Stimulated activated CD8-positive, alpha-beta memory T cell treated with anti-CD3 and anti-CD28 coated beads, Interleukin-15, amount 100 ng/mL, for 4 hours (primary cell): ENCODE measurements around the gene ATXN7L2.

ENCODE experiments used
- DNase-seq, 2 donors: peaks; one replicate each; pipeline ENCODE4 v3.0.0-alpha.2; 2020; ENCODE audit warnings: low read depth in 2 of 2

ATXN7L2 gene

GRCh38 chr1:109475261-109475660 lies 8.4 kb upstream of the ATXN7L2 start:
- no peak for DNase-seq

- no peak for DNase-seq
Measured at GRCh38 chr1:109476825-109477224, 6.9 kb upstream of the ATXN7L2 start.

GRCh38 chr1:109477821-109478220 lies 5.9 kb upstream of the ATXN7L2 start:
- DNase-seq: no peak

GRCh38 chr1:109478806-109479205 lies 4.9 kb upstream of the ATXN7L2 start:
- no peak for DNase-seq

GRCh38 chr1:109479311-109479710 lies 4.4 kb upstream of the ATXN7L2 start:
- no peak for DNase-seq

- no peak for DNase-seq
Measured at GRCh38 chr1:109479901-109480300, 3.8 kb upstream of the ATXN7L2 start.

GRCh38 chr1:109481646-109482045 lies 2.1 kb upstream of the ATXN7L2 start:
- DNase-seq: no peak

GRCh38 chr1:109482242-109482641 lies 1.5 kb upstream of the ATXN7L2 start:
- DNase-seq: no peak

- DNase-seq: no peak
Measured at GRCh38 chr1:109482791-109483671, 674 bp upstream of the ATXN7L2 start.

GRCh38 chr1:109484519-109484975 lies 842 bp downstream of the ATXN7L2 start:
- DNase-seq: no peak

GRCh38 chr1:109485001-109485400 lies 1.3 kb downstream of the ATXN7L2 start:
- no peak for DNase-seq

GRCh38 chr1:109487261-109487660 lies 3.6 kb downstream of the ATXN7L2 start:
- DNase-seq: no peak

- no peak for DNase-seq
Measured at GRCh38 chr1:109488201-109488600, 4.5 kb downstream of the ATXN7L2 start.

GRCh38 chr1:109488696-109489095 lies 5.0 kb downstream of the ATXN7L2 start:
- DNase-seq: no peak

- peak in 1 of 2 donors; percentile 51 for DNase-seq
Measured at GRCh38 chr1:109490029-109490933, 6.6 kb downstream of the ATXN7L2 start.

GRCh38 chr1:109490934-109491302 lies 7.2 kb downstream of the ATXN7L2 start:
- DNase-seq: no peak

- no peak for DNase-seq
Measured at GRCh38 chr1:109491372-109491771, 7.7 kb downstream of the ATXN7L2 start.

- DNase-seq: no peak
Measured at GRCh38 chr1:109492779-109493178, 9.1 kb downstream of the ATXN7L2 start.

GRCh38 chr1:109493227-109493626 lies 9.5 kb downstream of the ATXN7L2 start:
- no peak for DNase-seq

GRCh38 chr1:109493805-109494539 lies 10.3 kb downstream of the ATXN7L2 start, which contains the start of gene CYB561D1:
Gene CYB561D1 (plus strand): TSS chr1:109494094. CDS start chr1:109494140, 46 bp downstream.
- DNase-seq: peak; percentile 74 to 77

- DNase-seq: no peak
Measured at GRCh38 chr1:109495738-109496137, 12.0 kb downstream of the ATXN7L2 start.
